Stimulated activated CD4-positive, alpha-beta T cell treated with anti-CD3 and anti-CD28 coated beads, Interleukin-1b, Interleukin-23, amount 100 ng/mL, for 4 hours (primary cell): ENCODE data around the gene SLC4A8.

Experiments
- DNase-seq, 2 donors: peaks; one replicate each; pipeline ENCODE4 v3.0.0-alpha.2; 2020; ENCODE audit warnings: low read depth in 2 of 2

SLC4A8 gene

GRCh38 chr12:51525518-51525917 lies 100.9 kb downstream of the SLC4A8 start:
- DNase-seq, result no peak

GRCh38 chr12:51527966-51528365 lies 103.3 kb downstream of the SLC4A8 start:
- no peak for DNase-seq

- DNase-seq, result no peak
These were observed 104.4 kb downstream of the SLC4A8 start for GRCh38 chr12:51528852-51529650.

- DNase-seq, result no peak
These were observed 105.0 kb downstream of the SLC4A8 start for GRCh38 chr12:51529651-51529970.

GRCh38 chr12:51530208-51530607 lies 105.6 kb downstream of the SLC4A8 start:
- no peak for DNase-seq

GRCh38 chr12:51531284-51531977 lies 106.8 kb downstream of the SLC4A8 start:
- no peak for DNase-seq

- DNase-seq, result peak; percentile 59 to 70
These were observed 107.4 kb downstream of the SLC4A8 start for GRCh38 chr12:51531978-51532497.

GRCh38 chr12:51533799-51534198 lies 109.2 kb downstream of the SLC4A8 start:
- DNase-seq, result no peak

- DNase-seq, result no peak
These were observed 109.8 kb downstream of the SLC4A8 start for GRCh38 chr12:51534216-51535074.

- no peak for DNase-seq
These were observed 111.5 kb downstream of the SLC4A8 start for GRCh38 chr12:51536159-51536558.

- no peak for DNase-seq
These were observed 113.5 kb downstream of the SLC4A8 start for GRCh38 chr12:51538149-51538548.

- DNase-seq, result no peak
These were observed 114.0 kb downstream of the SLC4A8 start for GRCh38 chr12:51538599-51538998.

GRCh38 chr12:51540996-51541395 lies 116.4 kb downstream of the SLC4A8 start:
- no peak for DNase-seq

- no peak for DNase-seq
These were observed 121.5 kb downstream of the SLC4A8 start for GRCh38 chr12:51546097-51546496.

GRCh38 chr12:51547606-51548005 lies 123.0 kb downstream of the SLC4A8 start:
- DNase-seq, result no peak

- DNase-seq, result no peak
These were observed 123.6 kb downstream of the SLC4A8 start for GRCh38 chr12:51548241-51548640.

GRCh38 chr12:51549637-51550036 lies 125.0 kb downstream of the SLC4A8 start:
- no peak for DNase-seq
